Panc1 (cell line): ENCODE measurements around the gene RALB. TPM values are rescaled to one million over a fixed set of nuclear protein-coding genes. Genes with fewer than 3 reads are reported as not detected.

Experiments used
- ATAC-seq: fragments of 200-7000 bp; cut with Tn5 transposase; 2 replicates; pipeline ENCODE4 v1.9.1; 2020; ENCODE audit warnings: mild to moderate bottlenecking, moderate library complexity
- BruUV-seq: library from RNA; stranded (reverse); fragments of 400-500 nt; replicated peaks from 2 replicates; lab custom pipeline; 2021; lab: Mats Ljungman, UMichigan
- CTCF ChIA-PET: fragments of 300-600 bp; sonication (Branson Sonifier 250); formaldehyde crosslinking; loops from one replicate; lab custom pipeline; 2022; ENCODE audit warnings: antibody characterized with exemption; lab: Charles Lee
- POLR2A ChIA-PET: fragments of 300-600 bp; sonication (Branson Sonifier 250); formaldehyde crosslinking; loops from one replicate; lab custom pipeline; 2022; ENCODE audit warnings: antibody characterized with exemption; lab: Charles Lee
- DNase-seq: peaks from one replicate; pipeline ENCODE4 v3.0.0-alpha.2; 2010; ENCODE audit warnings: low read depth, low spot score
- H3K27ac ChIP-seq: 2 replicates; pipeline ENCODE4 v1.5.1; 2011; ENCODE audit warnings: mild to moderate bottlenecking, low read length, inconsistent platforms
- H3K27me3 ChIP-seq: fragments of 200-500 bp; sonication (Bioruptor generic); 2 replicates; pipeline ENCODE4 v1.6.0; 2014; ENCODE audit warnings: low read length, inconsistent platforms; ENCODE audit not compliant: control insufficient read depth, insufficient read depth
- H3K36me3 ChIP-seq: fragments of 200-500 bp; sonication (Bioruptor generic); 2 replicates; pipeline ENCODE4 v1.5.1; 2014; ENCODE audit warnings: inconsistent platforms, mild to moderate bottlenecking, low read length, moderate library complexity; ENCODE audit not compliant: control insufficient read depth, insufficient read depth
- H3K4me1 ChIP-seq: 2 replicates; pipeline ENCODE4 v1.5.1; 2011; ENCODE audit warnings: inconsistent platforms, mild to moderate bottlenecking, low read length, moderate library complexity; ENCODE audit not compliant: control insufficient read depth, insufficient read depth
- H3K4me3 ChIP-seq, 2 experiments: 2 replicates each; pipeline ENCODE4 v1.5.1; 2011 to 2012; ENCODE audit warnings: low read depth in 2 of 2, low read length in 2 of 2, mild to moderate bottlenecking in 2 of 2, inconsistent platforms in 1 of 2, moderate library complexity in 1 of 2
- H3K9me3 ChIP-seq: fragments of 200-500 bp; sonication (Bioruptor generic); 2 replicates; pipeline ENCODE4 v1.5.1; 2014; ENCODE audit warnings: low read depth, mild to moderate bottlenecking, inconsistent platforms, low read length, moderate library complexity; ENCODE audit not compliant: control insufficient read depth, insufficient read depth
- CTCF ChIP-seq: fragments of 450-650 bp; IDR thresholded peaks from 2 replicates; pipeline ENCODE4 v1.5.1; 2017; ENCODE audit warnings: mild to moderate bottlenecking
- POLR2AphosphoS5 ChIP-seq: IDR thresholded peaks from 2 replicates; pipeline ENCODE4 v1.6.1; 2012; ENCODE audit warnings: mild to moderate bottlenecking, low read depth, low read length, moderate library complexity
- REST ChIP-seq, 2 experiments: IDR thresholded peaks; 2 replicates each; pipeline ENCODE4 v1.6.1; 2011 to 2012; ENCODE audit warnings: low read depth in 2 of 2, control low read depth in 1 of 2, low read length in 1 of 2, mild to moderate bottlenecking in 1 of 2, moderate library complexity in 1 of 2; ENCODE audit not compliant: insufficient read depth in 1 of 2
- SIN3A ChIP-seq: IDR thresholded peaks from 2 replicates; pipeline ENCODE4 v1.6.1; 2012; ENCODE audit warnings: low read depth, mild to moderate bottlenecking, low read length, moderate library complexity, borderline replicate concordance; ENCODE audit not compliant: insufficient read depth
- TCF7L2 ChIP-seq: IDR thresholded peaks from 2 replicates; pipeline ENCODE4 v1.6.1; 2011; ENCODE audit warnings: mild to moderate bottlenecking, low read depth, low read length, inconsistent platforms
- in situ Hi-C: cut with HindIII; loops from 2 replicates; pipeline ENCODE4 v1.10.0; 2016; ENCODE audit warnings: low sequenced_read_pairs, low pct_unique_long_range_greater_than_20kb
- intact Hi-C: fragments of 100-400 bp; cut with micrococcal nuclease; formaldehyde crosslinking; loops from one replicate; pipeline ENCODE4 v1.10.0; 2022; ENCODE audit not compliant: unreplicated experiment
- total RNA-seq: library from RNA; stranded (reverse); gene quantifications from one replicate; pipeline ENCODE4 v1.2.1, GENCODE V29; 2021; ENCODE audit not compliant: unreplicated experiment

RALB gene
- total RNA-seq, 1 experiment from 2014 or later: 47.8 TPM

DNA sequence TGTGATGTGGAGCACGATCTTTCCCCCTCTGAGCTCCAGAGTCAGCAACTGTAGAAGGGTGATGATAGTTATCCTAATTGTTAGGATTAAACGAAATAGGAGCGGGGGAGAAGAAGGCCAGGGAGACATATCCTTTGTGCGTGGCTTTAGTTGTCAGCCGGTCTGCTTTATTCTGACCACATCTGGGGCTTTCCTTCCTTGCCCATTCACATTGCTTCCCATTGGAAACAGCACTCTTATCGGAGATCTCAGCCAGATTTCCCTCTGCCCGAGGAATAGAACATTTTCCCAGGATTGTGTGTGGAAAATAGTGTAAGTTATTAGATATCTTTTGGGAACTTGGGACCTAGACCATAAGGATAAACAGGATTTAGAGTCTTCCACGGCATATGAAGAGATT, 1.5 kb downstream of the RALB start:
- Histone ChIP-seq H3K4me1 (peaks cover 15% of the 10 kb centered on the region), H3K27me3 (no peaks in the 10 kb centered on the region), H3K9me3 (no peaks in the 10 kb centered on the region; the same call in 1 of the 2 replicates), H3K36me3 (no peaks in the 10 kb centered on the region; the same call in none of the 2 replicates), H3K27ac (peak overlapping the region; percentile 90; the same call in 1 of the 2 replicates), H3K4me3 (peak overlapping the region; percentile 94 to 96)
- CTCF ChIA-PET: no interaction called here
- POLR2A ChIA-PET: no interaction called here
- in situ Hi-C loops: no loop called here
- no TSS peak for BruUV-seq
- TF ChIP-seq POLR2AphosphoS5: no peak
- ATAC-seq (no peak), DNase-seq (no peak)
- intact Hi-C loops: no loop called here

- CTCF ChIA-PET: no interaction called here
- Histone ChIP-seq H3K27me3 (no peaks in the 10 kb centered on the region), H3K4me3 (no peak overlapping the region), H3K9me3 (no peaks in the 10 kb centered on the region; the same call in 1 of the 2 replicates), H3K4me1 (peaks cover 15% of the 10 kb centered on the region), H3K27ac (no peak overlapping the region), H3K36me3 (no peaks in the 10 kb centered on the region; the same call in none of the 2 replicates)
- intact Hi-C loops: no loop called here
- in situ Hi-C loops: no loop called here
- BruUV-seq: no TSS peak
- ATAC-seq (no peak), DNase-seq (no peak)
- POLR2A ChIA-PET: interaction anchor here (0.6 kb wide), 1 partner anchor 19 kb away, joined by 6 read pairs; no protein-coding TSS in a partner anchor
- TF ChIP-seq TCF7L2 (no peak), CTCF (no peak), SIN3A (no peak), POLR2AphosphoS5 (no peak), REST (IDR thresholded peaks at IDR 0.05; ENCODE audit: insufficient read depth in 1 of 2, low read depth in 2 of 2, low read length in 1 of 2) (no peak)
These were observed 2.4 kb downstream of the RALB start for GRCh38 chr2:120255071-120255470.

- Histone ChIP-seq H3K9me3 (no peaks in the 10 kb centered on the region; the same call in 1 of the 2 replicates), H3K36me3 (no peaks in the 10 kb centered on the region; the same call in none of the 2 replicates), H3K4me3 (no peak overlapping the region), H3K27me3 (no peaks in the 10 kb centered on the region), H3K27ac (no peak overlapping the region), H3K4me1 (peaks cover 15% of the 10 kb centered on the region)
- in situ Hi-C loops (no loop called here), intact Hi-C loops (no loop called here)
- DNase-seq: no peak
- CTCF ChIA-PET: no interaction called here
- POLR2A ChIA-PET: no interaction called here
- BruUV-seq: no TSS peak
- no peak for ATAC-seq
- no peak for TF ChIP-seq SIN3A
- no peak for TF ChIP-seq REST (IDR thresholded peaks at IDR 0.05; ENCODE audit: insufficient read depth in 1 of 2, low read depth in 2 of 2, low read length in 1 of 2)
- no peak for TF ChIP-seq POLR2AphosphoS5
- no peak for TF ChIP-seq TCF7L2
- TF ChIP-seq CTCF: no peak
These were observed 3.5 kb downstream of the RALB start for GRCh38 chr2:120255986-120256650.
